Measurements from ENCODE around the gene NCAN. TPM values are rescaled to one million over a fixed set of nuclear protein-coding genes. Genes with fewer than 3 reads are reported as not detected.
A peak's percentile ranks its signal among the peaks of the same experiment; 100 is the strongest.

The NCAN gene
- total RNA-seq, 1 donor from 2014 or later: 0.14 TPM

DNA sequence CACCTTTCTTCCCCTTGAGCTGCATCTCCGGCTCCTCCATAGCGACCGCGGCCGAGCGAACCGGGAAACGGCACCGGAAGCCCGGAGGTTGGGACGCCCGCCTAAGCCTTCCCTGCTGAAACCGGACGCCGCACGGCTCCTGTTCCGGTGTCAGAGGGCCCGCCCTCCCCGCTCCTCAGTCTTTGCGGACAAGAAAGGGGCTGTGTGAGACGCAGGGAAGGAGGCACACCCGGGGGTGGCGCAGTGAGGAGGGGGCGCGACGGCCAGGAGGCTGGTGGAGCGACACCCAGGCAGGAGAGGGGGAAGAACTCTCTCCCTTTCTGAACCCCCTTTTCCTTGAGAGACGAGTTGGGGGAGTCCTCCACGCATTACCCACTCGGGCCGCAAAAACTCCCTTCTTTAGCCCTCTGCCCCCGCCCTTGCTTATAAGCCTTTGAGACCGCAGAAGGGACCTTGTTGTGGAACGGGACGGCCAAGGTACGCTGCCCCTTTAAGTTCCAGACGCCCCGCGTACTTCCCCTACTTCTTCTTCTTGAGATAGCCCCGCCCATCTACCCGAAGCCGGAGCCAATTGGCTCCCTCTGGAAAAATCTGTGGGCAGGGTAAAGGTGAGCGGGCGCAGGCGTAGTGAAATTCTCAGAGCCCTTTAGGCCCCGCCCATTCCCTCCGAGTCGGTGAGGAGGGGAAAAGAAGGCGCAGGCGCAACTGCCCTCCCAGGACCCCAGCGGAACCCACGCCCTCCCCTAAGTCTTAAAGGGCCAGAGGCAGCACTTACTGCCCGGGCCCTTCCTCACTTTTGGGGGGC lies 19.5 kb upstream of the NCAN start, which contains the start of the genes BORCS8 and RFXANK:
Gene BORCS8 (minus strand): TSS at position 75 of the 805 bp plus-strand sequence. CDS start 35 bp downstream, at position 40.
Gene RFXANK (plus strand): TSS at position 181 of the 805 bp plus-strand sequence. CDS start 1,689 bp downstream, outside the sequence.
- Histone ChIP-seq H2AFZ (ENCODE audit: low read depth, low read length) (peak within 1 kb of the TSS; percentile 99), H3K27ac (ENCODE audit: low read depth, low read length) (peak within 1 kb of the TSS; percentile 96), H3K9me3 (ENCODE audit: insufficient read depth, low read depth, low read length) (no peaks in the 10 kb centered on the region), H3K36me3 (ENCODE audit: insufficient read depth, low read length) (no peaks in the 10 kb centered on the region), H4K20me1 (ENCODE audit: insufficient read depth, low read length) (peaks cover 31% of the 10 kb centered on the region), H3K79me2 (ENCODE audit: insufficient read depth, low read length) (peaks cover 51% of the 10 kb centered on the region), H3K27me3 (ENCODE audit: insufficient read depth, low read length) (no peaks in the 10 kb centered on the region), H3K4me1 (ENCODE audit: insufficient read depth, low read length) (peaks cover 9% of the 10 kb centered on the region), H3K9ac (ENCODE audit: low read length) (peak within 1 kb of the TSS; percentile 98), H3K4me3 (ENCODE audit: insufficient read depth, low read depth, low read length) (peak within 1 kb of the TSS; percentile 95), H3K4me2 (ENCODE audit: low read length) (peak within 1 kb of the TSS; percentile 96)
- Mint-ChIP-seq H3K27me3 (ENCODE audit: low read depth, unreplicated experiment) (no peaks in the 10 kb centered on the region), H3K4me1 (ENCODE audit: low read depth, unreplicated experiment) (peaks cover 11% of the 10 kb centered on the region), H3K4me3 (ENCODE audit: unreplicated experiment) (peak within 1 kb of the TSS; percentile 97), H3K27ac (ENCODE audit: unreplicated experiment) (peak within 1 kb of the TSS; percentile 91), H3K9me3 (ENCODE audit: unreplicated experiment) (no peaks in the 10 kb centered on the region), H3K36me3 (ENCODE audit: low read depth, unreplicated experiment) (peaks cover 2% of the 10 kb centered on the region)
- TF ChIP-seq, protein P1, sequence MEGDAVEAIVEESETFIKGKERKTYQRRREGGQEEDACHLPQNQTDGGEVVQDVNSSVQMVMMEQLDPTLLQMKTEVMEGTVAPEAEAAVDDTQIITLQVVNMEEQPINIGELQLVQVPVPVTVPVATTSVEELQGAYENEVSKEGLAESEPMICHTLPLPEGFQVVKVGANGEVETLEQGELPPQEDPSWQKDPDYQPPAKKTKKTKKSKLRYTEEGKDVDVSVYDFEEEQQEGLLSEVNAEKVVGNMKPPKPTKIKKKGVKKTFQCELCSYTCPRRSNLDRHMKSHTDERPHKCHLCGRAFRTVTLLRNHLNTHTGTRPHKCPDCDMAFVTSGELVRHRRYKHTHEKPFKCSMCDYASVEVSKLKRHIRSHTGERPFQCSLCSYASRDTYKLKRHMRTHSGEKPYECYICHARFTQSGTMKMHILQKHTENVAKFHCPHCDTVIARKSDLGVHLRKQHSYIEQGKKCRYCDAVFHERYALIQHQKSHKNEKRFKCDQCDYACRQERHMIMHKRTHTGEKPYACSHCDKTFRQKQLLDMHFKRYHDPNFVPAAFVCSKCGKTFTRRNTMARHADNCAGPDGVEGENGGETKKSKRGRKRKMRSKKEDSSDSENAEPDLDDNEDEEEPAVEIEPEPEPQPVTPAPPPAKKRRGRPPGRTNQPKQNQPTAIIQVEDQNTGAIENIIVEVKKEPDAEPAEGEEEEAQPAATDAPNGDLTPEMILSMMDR (IDR thresholded peaks at IDR 0.05; ENCODE audit: insufficient read depth, low read depth, low read length): no peak
- no peak for TF ChIP-seq EZH2 (IDR thresholded peaks at IDR 0.05; ENCODE audit: insufficient read depth, low read length)
- peak; percentile 95 for DNase-seq (ENCODE audit: low read depth)
- no peak for FAIRE-seq

DNA sequence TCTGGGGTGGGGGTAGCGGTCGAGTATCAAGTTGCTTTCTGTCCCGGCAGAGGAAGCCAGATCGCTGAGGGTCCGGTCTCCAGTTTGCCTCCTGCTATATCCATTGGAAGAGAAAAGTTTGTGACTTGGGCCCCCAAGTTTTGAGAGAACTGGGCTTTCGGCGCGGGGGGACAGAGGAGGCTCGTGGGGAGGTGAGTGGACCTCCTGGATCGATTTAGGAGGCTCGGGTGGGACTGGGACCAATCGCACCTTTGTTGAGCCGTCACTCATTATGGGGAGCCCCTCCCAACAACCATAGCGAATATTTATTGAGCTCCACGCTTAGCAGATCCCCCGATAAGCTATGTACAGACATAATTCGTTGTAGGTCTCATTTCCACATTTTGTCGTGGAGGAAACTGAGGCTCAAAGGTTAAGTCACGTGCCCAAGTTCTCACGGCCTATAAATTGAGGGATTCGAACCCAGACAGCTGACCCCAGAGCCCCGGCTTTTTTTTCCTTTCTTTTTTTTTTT lies 18.8 kb upstream of the NCAN start:
- Histone ChIP-seq H4K20me1 (ENCODE audit: insufficient read depth, low read length) (peaks cover 31% of the 10 kb centered on the region), H3K36me3 (ENCODE audit: insufficient read depth, low read length) (no peaks in the 10 kb centered on the region), H3K79me2 (ENCODE audit: insufficient read depth, low read length) (peaks cover 51% of the 10 kb centered on the region), H2AFZ (ENCODE audit: low read depth, low read length) (peak overlapping the region; percentile 72), H3K27ac (ENCODE audit: low read depth, low read length) (peak overlapping the region; percentile 52), H3K9ac (ENCODE audit: low read length) (peak overlapping the region; percentile 88), H3K4me1 (ENCODE audit: insufficient read depth, low read length) (peaks cover 9% of the 10 kb centered on the region), H3K4me2 (ENCODE audit: low read length) (peak overlapping the region; percentile 92), H3K4me3 (ENCODE audit: insufficient read depth, low read depth, low read length) (peak overlapping the region; percentile 80), H3K27me3 (ENCODE audit: insufficient read depth, low read length) (no peaks in the 10 kb centered on the region), H3K9me3 (ENCODE audit: insufficient read depth, low read depth, low read length) (no peaks in the 10 kb centered on the region)
- H3K36me3 Mint-ChIP-seq (ENCODE audit: low read depth, unreplicated experiment): peaks cover 2% of the 10 kb centered on the region
- TF ChIP-seq, protein P1 (IDR thresholded peaks at IDR 0.05; ENCODE audit: insufficient read depth, low read depth, low read length): no peak
- no peak for TF ChIP-seq EZH2 (IDR thresholded peaks at IDR 0.05; ENCODE audit: insufficient read depth, low read length)
- FAIRE-seq (no peak), DNase-seq (ENCODE audit: low read depth) (no peak)
- peaks cover 11% of the 10 kb centered on the region for H3K4me1 Mint-ChIP-seq (ENCODE audit: low read depth, unreplicated experiment)
- peak overlapping the region; percentile 91 for H3K27ac Mint-ChIP-seq (ENCODE audit: unreplicated experiment)
- no peaks in the 10 kb centered on the region for H3K27me3 Mint-ChIP-seq (ENCODE audit: low read depth, unreplicated experiment)
- H3K4me3 Mint-ChIP-seq (ENCODE audit: unreplicated experiment): peak overlapping the region; percentile 97
- H3K9me3 Mint-ChIP-seq (ENCODE audit: unreplicated experiment): no peaks in the 10 kb centered on the region

Data from astrocyte (in vitro differentiated cells and primary cell).